Testis (tissue), 5 donors: Measurements from ENCODE around the gene ZMYND19. TPM values are rescaled to one million over a fixed set of nuclear protein-coding genes. Genes with fewer than 3 reads are reported as not detected.

Experiments
- DNase-seq: peaks from one replicate; pipeline ENCODE4 v3.0.0-alpha.2; 2019
- H3K27ac ChIP-seq, 2 donors: fragments of 200-600 bp; sonication (generic); one replicate each; pipeline ENCODE4 v1.5.1; 2019
- H3K27me3 ChIP-seq: fragments of 200-600 bp; sonication (generic); one replicate; pipeline ENCODE4 v1.5.1; 2019
- H3K36me3 ChIP-seq: fragments of 200-600 bp; sonication (generic); one replicate; pipeline ENCODE4 v1.5.1; 2017; ENCODE audit warnings: low read depth; ENCODE audit errors: missing control alignments
- H3K4me1 ChIP-seq: fragments of 200-600 bp; sonication (generic); one replicate; pipeline ENCODE4 v1.5.1; 2019
- H3K4me3 ChIP-seq, 2 donors: fragments of 200-600 bp; sonication (generic); one replicate each; pipeline ENCODE4 v1.5.1; 2017 to 2019
- H3K9me3 ChIP-seq: fragments of 200-600 bp; sonication (generic); one replicate; pipeline ENCODE4 v1.5.1; 2017
- POLR2A ChIP-seq: fragments of 450-650 bp; IDR thresholded peaks from one replicate; pipeline ENCODE4 v1.6.1; 2017; ENCODE audit warnings: antibody characterized with exemption, mild to moderate bottlenecking, moderate library complexity
- WGBS, 2 donors: methylation state at CpG; one replicate each; pipeline ENCODE4 v1.1.5; 2018; 5-methylcytosine and 5-hydroxymethylcytosine counted together
- intact Hi-C: fragments of 100-400 bp; cut with DNase I; formaldehyde crosslinking; loops from one replicate; pipeline ENCODE4 v1.15.1; 2023; ENCODE audit warnings: low total_unique reads
- long read RNA-seq, 2 donors: transcript quantifications; one replicate each; lab custom pipeline, GENCODE V29; 2026
- polyA plus RNA-seq: library from polyadenylated mRNA; stranded (reverse); fragments of 350-450 nt; fragmentation: Illumina TruSeq; extraction: RNeasy Lipid Tissue Mini Kit (QIAGEN cat#74804); gene quantifications from one replicate; pipeline ENCODE4 v1.2.3, GENCODE V29; 2014; ENCODE audit warnings: low read depth, low replicate concordance; ENCODE audit not compliant: insufficient read depth
- total RNA-seq, 2 donors: library from RNA; depleted of rRNA; stranded (reverse); fragments of >200 nt; gene quantifications; one replicate each; pipeline ENCODE4 v1.2.3, GENCODE V29; 2016
- TF ChIP-seq, protein P1 (sequence below), 3 experiments: fragments of 450-650 bp in 2 of 3; fragments of 200-600 bp in 1 of 3; sonication (generic) in 1 of 3; IDR thresholded peaks; one replicate each; pipeline ENCODE4 v1.5.1; 2016 to 2019; ENCODE audit warnings: antibody characterized with exemption in 3 of 3, mild to moderate bottlenecking in 2 of 3, moderate library complexity in 1 of 3

Gene ZMYND19
- total RNA-seq (10 to 100 TPM; 73.8 to 81.0 TPM), polyA plus RNA-seq (72.2 TPM)
- long read RNA-seq, donor 1, transcript ZMYND19-201 (6 exons, 1,375 nt), result major isoform, 21 of 21 reads
- long read RNA-seq, donor 1, partial matches to known transcripts, result 0 of 21 reads
- long read RNA-seq, donor 1, other reads (novel, unspliced or antisense), result 0 of 21 reads
- long read RNA-seq, donor 2, transcript ZMYND19-201 (6 exons, 1,375 nt), result major isoform, 19 of 25 reads
- long read RNA-seq, donor 2, partial matches to known transcripts, result 6 of 25 reads
- long read RNA-seq, donor 2, other reads (novel, unspliced or antisense), result 0 of 25 reads

DNA sequence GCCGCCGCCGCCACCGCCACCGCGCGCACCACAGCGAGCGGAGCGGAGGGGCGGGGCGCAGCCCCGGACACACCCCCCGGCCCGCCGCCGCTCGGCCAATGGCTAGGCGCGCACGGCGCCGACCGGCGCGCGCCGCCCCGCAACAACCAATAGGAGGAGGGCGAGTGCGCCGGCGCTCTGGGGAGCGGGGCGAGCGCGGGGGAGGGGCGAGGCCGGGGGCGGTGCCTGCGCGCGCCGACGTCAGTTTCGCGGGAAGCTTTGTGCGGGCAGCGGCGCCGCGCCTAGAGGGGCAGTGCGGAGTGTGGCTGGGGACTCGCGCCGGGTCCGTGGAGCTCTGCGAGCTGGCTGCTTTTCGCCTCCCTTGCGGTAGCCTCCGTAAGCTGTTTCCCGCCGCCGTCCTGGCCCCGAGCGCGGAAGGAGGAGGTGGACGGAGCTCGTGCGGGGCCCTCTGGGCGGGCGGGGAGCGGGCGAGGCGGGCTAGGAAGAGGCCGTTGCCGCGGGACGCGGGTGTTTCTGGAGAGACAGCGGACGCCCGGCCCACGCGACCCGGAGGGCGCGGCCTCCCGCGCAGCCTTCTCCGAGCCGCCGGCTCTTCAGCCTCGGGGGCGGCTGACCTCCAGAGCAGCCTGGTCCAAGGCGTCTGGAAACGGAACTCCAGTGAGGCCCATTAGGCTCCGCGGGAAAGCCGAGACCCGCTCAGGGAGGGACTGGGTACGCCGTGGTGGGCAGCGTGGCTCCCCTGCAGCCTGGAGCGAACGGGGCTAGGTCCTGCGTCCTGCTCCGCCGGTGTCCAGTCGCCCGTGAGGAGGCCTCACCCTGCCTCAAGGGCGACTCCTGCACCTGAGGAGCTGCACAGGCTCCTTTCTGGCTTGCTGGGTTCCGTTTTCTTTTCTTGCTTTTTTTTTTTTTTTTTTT is at the start of gene ZMYND19:
Gene ZMYND19 (minus strand): TSS at position 44 of the 915 bp plus-strand sequence. CDS start 249 bp downstream, outside the sequence.
- Histone ChIP-seq H3K36me3 (no peaks in the 10 kb centered on the region), H3K4me1 (peaks cover 9% of the 10 kb centered on the region), H3K27ac (peak within 1 kb of the TSS in 1 of 2 donors; percentile 74), H3K27me3 (no peaks in the 10 kb centered on the region), H3K9me3 (no peaks in the 10 kb centered on the region), H3K4me3 (peak within 1 kb of the TSS; percentile 64 to 66)
- intact Hi-C loops, result no loop called here
- peak; percentile 87 for DNase-seq
- 1 to 2% methylated on average over 14 to 97 of the region's 113 CpGs for WGBS, 2 donors
- TF ChIP-seq POLR2A, result no peak
- TF ChIP-seq, protein P1, sequence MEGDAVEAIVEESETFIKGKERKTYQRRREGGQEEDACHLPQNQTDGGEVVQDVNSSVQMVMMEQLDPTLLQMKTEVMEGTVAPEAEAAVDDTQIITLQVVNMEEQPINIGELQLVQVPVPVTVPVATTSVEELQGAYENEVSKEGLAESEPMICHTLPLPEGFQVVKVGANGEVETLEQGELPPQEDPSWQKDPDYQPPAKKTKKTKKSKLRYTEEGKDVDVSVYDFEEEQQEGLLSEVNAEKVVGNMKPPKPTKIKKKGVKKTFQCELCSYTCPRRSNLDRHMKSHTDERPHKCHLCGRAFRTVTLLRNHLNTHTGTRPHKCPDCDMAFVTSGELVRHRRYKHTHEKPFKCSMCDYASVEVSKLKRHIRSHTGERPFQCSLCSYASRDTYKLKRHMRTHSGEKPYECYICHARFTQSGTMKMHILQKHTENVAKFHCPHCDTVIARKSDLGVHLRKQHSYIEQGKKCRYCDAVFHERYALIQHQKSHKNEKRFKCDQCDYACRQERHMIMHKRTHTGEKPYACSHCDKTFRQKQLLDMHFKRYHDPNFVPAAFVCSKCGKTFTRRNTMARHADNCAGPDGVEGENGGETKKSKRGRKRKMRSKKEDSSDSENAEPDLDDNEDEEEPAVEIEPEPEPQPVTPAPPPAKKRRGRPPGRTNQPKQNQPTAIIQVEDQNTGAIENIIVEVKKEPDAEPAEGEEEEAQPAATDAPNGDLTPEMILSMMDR (IDR thresholded peaks at IDR 0.05), result peak in 1 of 3 experiments; percentile 8

DNA sequence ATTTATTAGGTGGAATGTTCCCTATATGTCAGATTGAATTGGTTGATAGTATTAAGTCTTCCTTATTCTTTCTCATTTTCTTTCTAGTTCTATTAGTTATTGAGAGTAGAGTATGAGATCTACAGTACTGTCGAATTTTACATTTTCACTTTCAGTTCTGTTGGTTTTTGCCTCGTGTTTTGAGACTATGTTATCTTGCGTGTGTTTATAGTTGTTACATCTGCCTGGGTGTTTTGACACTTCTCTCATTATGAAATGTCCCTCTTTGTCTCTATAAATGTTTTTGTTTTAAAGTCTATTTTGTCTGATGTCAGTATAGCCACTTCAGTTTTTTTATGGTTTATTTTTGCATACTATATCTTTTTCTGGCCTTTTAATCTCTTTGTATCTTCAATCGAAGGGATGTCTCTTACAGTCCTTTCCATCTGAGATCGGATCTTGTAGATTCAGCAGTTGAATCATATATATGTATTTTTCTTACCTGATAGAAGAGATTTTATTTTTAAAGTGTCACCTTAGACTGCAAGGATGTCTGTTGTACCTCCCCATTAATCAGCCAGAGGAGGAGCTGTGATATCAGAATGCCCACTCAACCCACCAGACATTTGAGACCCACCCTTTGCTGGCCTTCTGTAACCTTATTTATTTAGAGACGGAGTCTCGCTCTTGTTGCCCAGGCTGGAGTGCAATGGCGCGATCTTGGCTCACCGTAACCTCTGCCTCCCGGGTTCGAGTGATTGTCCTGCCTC is 49.2 kb upstream of the ZMYND19 start:
- peak overlapping the region; percentile 51 to 76 for H3K27ac ChIP-seq
- intact Hi-C loops, result no loop called here
- H3K4me3 ChIP-seq, result no peak overlapping the region
- TF ChIP-seq, protein P1 (IDR thresholded peaks at IDR 0.05), result no peak
- H3K27me3 ChIP-seq, result no peaks in the 10 kb centered on the region
- no peaks in the 10 kb centered on the region for H3K9me3 ChIP-seq
- 62 to 63% methylated on average over 12 of the region's 12 CpGs for WGBS, 2 donors
- no peaks in the 10 kb centered on the region for H3K36me3 ChIP-seq
- no peak for DNase-seq
- H3K4me1 ChIP-seq, result peaks cover 20% of the 10 kb centered on the region

DNA sequence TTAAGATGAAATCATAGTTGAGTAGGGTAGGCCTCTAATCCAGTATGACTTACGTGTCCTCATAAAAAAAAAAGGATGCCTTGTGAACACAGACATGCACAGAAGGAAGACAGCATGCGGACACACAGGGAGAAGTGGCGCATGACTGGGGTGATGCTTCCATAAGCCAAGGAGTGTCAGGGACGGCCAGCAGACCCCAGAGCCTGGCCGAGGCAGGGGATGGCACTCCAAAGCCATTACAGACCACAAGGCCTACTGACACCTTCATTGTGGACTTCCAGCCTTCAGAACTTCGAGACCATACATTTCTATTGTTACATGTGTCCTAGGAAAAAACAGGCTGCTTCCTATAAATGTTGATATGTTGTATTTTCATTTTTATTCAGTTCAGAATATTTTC is 48.4 kb upstream of the ZMYND19 start:
- 90 to 97% methylated on average over 6 of the region's 6 CpGs for WGBS, 2 donors
- no peaks in the 10 kb centered on the region for H3K9me3 ChIP-seq
- no peak overlapping the region for H3K27ac ChIP-seq
- no peaks in the 10 kb centered on the region for H3K36me3 ChIP-seq
- no peak overlapping the region for H3K4me3 ChIP-seq
- H3K27me3 ChIP-seq, result no peaks in the 10 kb centered on the region
- TF ChIP-seq, protein P1 (IDR thresholded peaks at IDR 0.05), result no peak
- TF ChIP-seq POLR2A, result no peak
- intact Hi-C loops, result no loop called here
- no peak for DNase-seq
- H3K4me1 ChIP-seq, result peaks cover 20% of the 10 kb centered on the region

DNA sequence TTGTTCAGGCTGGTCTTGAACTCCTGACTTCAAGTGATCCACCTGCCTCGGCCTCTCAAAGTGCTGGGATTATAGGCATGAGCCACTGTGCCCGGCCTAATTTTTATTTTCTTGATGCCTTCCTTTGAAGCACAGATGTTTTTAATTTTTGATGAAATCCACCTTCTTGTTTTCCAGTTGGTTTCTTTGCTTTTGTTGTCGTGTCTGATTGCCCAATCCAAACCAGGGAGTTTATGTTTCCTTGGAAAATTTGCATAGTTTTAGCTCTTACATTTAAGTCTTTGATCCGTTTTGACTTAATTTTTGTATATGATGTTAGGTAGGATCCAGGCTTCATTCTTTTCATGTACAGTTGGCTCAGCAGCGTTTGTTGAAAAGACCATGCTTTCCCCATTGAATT is 43.7 kb upstream of the ZMYND19 start:
- no peaks in the 10 kb centered on the region for H3K27me3 ChIP-seq
- peaks cover 19% of the 10 kb centered on the region for H3K4me1 ChIP-seq
- H3K27ac ChIP-seq, result no peak overlapping the region
- intact Hi-C loops, result no loop called here
- H3K4me3 ChIP-seq, result no peak overlapping the region
- WGBS, 2 donors, result 88% methylated on average over 5 of the region's 5 CpGs
- no peaks in the 10 kb centered on the region for H3K9me3 ChIP-seq
- DNase-seq, result no peak
- H3K36me3 ChIP-seq, result no peaks in the 10 kb centered on the region
- no peak for TF ChIP-seq POLR2A
- TF ChIP-seq, protein P1 (IDR thresholded peaks at IDR 0.05), result no peak
